K562 (cell line): ENCODE measurements around the gene LRP4. TPM values are rescaled to one million over a fixed set of nuclear protein-coding genes. Genes with fewer than 3 reads are reported as not detected.

Experiments
- ATAC-seq: fragments of 200-7000 bp; cut with Tn5 transposase; 3 replicates; pipeline ENCODE4 v1.9.1; 2020; ENCODE audit warnings: moderate library complexity
- BruUV-seq: library from RNA; stranded (reverse); fragments of 400-500 nt; replicated peaks from 2 replicates; lab custom pipeline; 2021; lab: Mats Ljungman, UMichigan
- CTCF ChIA-PET: fragments of 300-600 bp; formaldehyde crosslinking; extraction: SDS; loops from one replicate; lab custom pipeline; 2021; ENCODE audit warnings: low intra/inter-chr PET ratio; lab: Yijun Ruan, JAX
- POLR2A ChIA-PET: fragments of 300-600, 350-650 bp; sonication (Branson Sonifier 250); formaldehyde crosslinking; extraction: SDS; loops from one replicate; lab custom pipeline; 2021; ENCODE audit warnings: antibody characterized with exemption, inconsistent platforms; lab: Yijun Ruan, JAX
- DNase-seq, 4 experiments: peaks; one replicate each; pipeline versions ENCODE4 v3.0.0 to v3.0.0-alpha.2; 2011 to 2018; ENCODE audit warnings: low spot score in 3 of 4, mixed read lengths in 3 of 4; ENCODE audit errors: extremely low read depth in 1 of 4
- FAIRE-seq: peaks from 2 replicates; lab custom pipeline; 2011; peaks lifted over from hg19 to GRCh38; lab: Jason Lieb, UNC
- H2AFZ ChIP-seq: 2 replicates; pipeline ENCODE4 v1.6.0; 2011; ENCODE audit warnings: low read depth, low read length, control low read depth, inconsistent platforms
- H3K27ac ChIP-seq: fragments of 200-600 bp; 3 replicates; pipeline ENCODE4 v1.8.0; 2011; ENCODE audit warnings: low read depth, mild to moderate bottlenecking, control low read depth, inconsistent platforms, low read length, moderate library complexity, mixed read lengths; ENCODE audit errors: extremely low read depth
- H3K27me3 ChIP-seq, 2 experiments: fragments of 300-600 bp in 1 of 2; 2 replicates in 1 of 2; 3 replicates in 1 of 2; pipeline versions ENCODE4 v1.6.0 to v1.8.0; 2011; ENCODE audit warnings: inconsistent platforms in 2 of 2, low read length in 2 of 2, mild to moderate bottlenecking in 1 of 2, mixed read lengths in 1 of 2, moderate library complexity in 1 of 2; ENCODE audit not compliant: control insufficient read depth in 2 of 2, insufficient read depth in 2 of 2
- H3K36me3 ChIP-seq: fragments of 300-600 bp; 3 replicates; pipeline ENCODE4 v1.8.0; 2011; ENCODE audit warnings: mild to moderate bottlenecking, low read length, inconsistent platforms; ENCODE audit not compliant: control insufficient read depth, insufficient read depth
- H3K4me1 ChIP-seq, 2 experiments: fragments of 200-600 bp in 1 of 2; replicated peaks in 1 of 2; 2 replicates in 1 of 2; 3 replicates in 1 of 2; pipeline versions ENCODE4 v1.5.1 to v1.8.0; 2011; ENCODE audit warnings: inconsistent platforms in 2 of 2, low read length in 2 of 2, mild to moderate bottlenecking in 1 of 2, mixed read lengths in 1 of 2, moderate library complexity in 1 of 2; ENCODE audit not compliant: control insufficient read depth in 2 of 2, insufficient read depth in 2 of 2
- H3K4me2 ChIP-seq: 2 replicates; pipeline ENCODE4 v1.6.1; 2011; ENCODE audit warnings: low read length, control low read depth, inconsistent platforms, mixed read lengths; ENCODE audit not compliant: insufficient read depth
- H3K4me3 ChIP-seq: fragments of 200-600 bp; sonication (generic), shearing (Covaris generic); 2 replicates; pipeline ENCODE4 v1.5.1; 2016; ENCODE audit warnings: control low read depth, inconsistent platforms
- H3K79me2 ChIP-seq: fragments of 200-600 bp; 3 replicates; pipeline ENCODE4 v1.8.0; 2011; ENCODE audit warnings: low read length, inconsistent platforms; ENCODE audit not compliant: control insufficient read depth, insufficient read depth
- H3K9ac ChIP-seq, 2 experiments: 2 replicates each; pipeline versions ENCODE4 v1.6.0 to v1.6.1; 2011; ENCODE audit warnings: low read depth in 2 of 2, low read length in 2 of 2, control low read depth in 1 of 2, inconsistent platforms in 1 of 2, mild to moderate bottlenecking in 1 of 2, mixed read lengths in 1 of 2; ENCODE audit not compliant: insufficient read depth in 1 of 2
- H3K9me1 ChIP-seq: one replicate; pipeline ENCODE4 v1.6.0; 2011; ENCODE audit warnings: inconsistent platforms, mild to moderate bottlenecking, low read length, moderate library complexity; ENCODE audit not compliant: control insufficient read depth, insufficient read depth
- H3K9me3 ChIP-seq: replicated peaks from 2 replicates; pipeline ENCODE4 v1.5.1; 2011; ENCODE audit warnings: low read depth, low read length, inconsistent platforms; ENCODE audit not compliant: control insufficient read depth, insufficient read depth
- H4K20me1 ChIP-seq: replicated peaks from 2 replicates; pipeline ENCODE4 v1.6.1; 2011; ENCODE audit warnings: low read length, inconsistent platforms, mixed read lengths; ENCODE audit not compliant: control insufficient read depth, insufficient read depth
- CSDE1 ChIP-seq, 2 experiments: fragments of 450-650 bp; IDR thresholded peaks; 2 replicates each; pipeline ENCODE4 v1.6.1; 2016; ENCODE audit warnings: mild to moderate bottlenecking in 1 of 2
- EGR1 ChIP-seq: fragments of 450-650 bp; conservative IDR thresholded peaks from 2 replicates; pipeline ENCODE4 v1.6.1; 2017; ENCODE audit warnings: mild to moderate bottlenecking
- NEUROD1 ChIP-seq: fragments of 150-350 bp; IDR thresholded peaks from 2 replicates; pipeline ENCODE4 v1.6.1; 2014; ENCODE audit warnings: borderline replicate concordance, low read length, low read depth; ENCODE audit not compliant: partially characterized antibody
- NR4A1 ChIP-seq, 2 experiments: fragments of 250-450 bp in 1 of 2; fragments of 450-650 bp in 1 of 2; sonication (Bioruptor Pico) in 1 of 2; IDR thresholded peaks; 2 replicates each; pipeline versions ENCODE4 v1.4.0 to v1.6.1; 2016 to 2020; ENCODE audit warnings: mild to moderate bottlenecking in 2 of 2, missing compliant biosample characterization in 1 of 2, missing genetic modification characterization in 1 of 2, moderate library complexity in 1 of 2
- PCBP2 ChIP-seq: fragments of 200-400 bp; formaldehyde crosslinking; IDR thresholded peaks from 2 replicates; pipeline ENCODE4 v1.6.1; 2018; ENCODE audit warnings: low read length, low read depth, mild to moderate bottlenecking, moderate library complexity; ENCODE audit not compliant: poor library complexity, severe bottlenecking
- PHF21A ChIP-seq: fragments of 450-650 bp; IDR thresholded peaks from 2 replicates; pipeline ENCODE4 v1.6.1; 2017; ENCODE audit warnings: low read depth, borderline replicate concordance
- RBM17 ChIP-seq: fragments of 200-400 bp; formaldehyde crosslinking; IDR thresholded peaks from 2 replicates; pipeline ENCODE4 v1.6.1; 2017; ENCODE audit warnings: low read depth, mild to moderate bottlenecking, low read length, borderline replicate concordance
- RCOR1 ChIP-seq, 2 experiments: IDR thresholded peaks; 2 replicates each; pipeline ENCODE4 v1.6.1; 2012; ENCODE audit warnings: low read depth in 2 of 2, low read length in 2 of 2, borderline replicate concordance in 1 of 2, improper control_type of control experiment in 1 of 2
- SAFB ChIP-seq: fragments of 200-400 bp; formaldehyde crosslinking; IDR thresholded peaks from 2 replicates; pipeline ENCODE4 v1.6.1; 2017; ENCODE audit warnings: low read depth, low read length, borderline replicate concordance
- TOE1 ChIP-seq, 2 experiments: fragments of 450-650 bp in 1 of 2; sonication (generic) in 1 of 2; formaldehyde crosslinking in 1 of 2; IDR thresholded peaks; 2 replicates each; pipeline versions ENCODE4 v1.7.1 to v1.8.0; 2016 to 2022; ENCODE audit warnings: borderline replicate concordance in 2 of 2, mild to moderate bottlenecking in 2 of 2, antibody characterized with exemption in 1 of 2, inconsistent platforms in 1 of 2, low read depth in 1 of 2, missing genetic modification reagents in 1 of 2, moderate library complexity in 1 of 2
- ZNF347 ChIP-seq: fragments of 450-650 bp; formaldehyde crosslinking; IDR thresholded peaks from 2 replicates; pipeline ENCODE4 v1.4.0; 2020; ENCODE audit warnings: low read depth, mild to moderate bottlenecking, moderate library complexity
- ZNF699 ChIP-seq: fragments of 250-450 bp; sonication (Bioruptor Pico); IDR thresholded peaks from 2 replicates; pipeline ENCODE4 v1.8.0; 2021; ENCODE audit warnings: mild to moderate bottlenecking, moderate library complexity; ENCODE audit not compliant: insufficient replicate concordance
- WGBS: fragments of 100-300 bp; shearing (Covaris generic); methylation state at CpG from one replicate; pipeline ENCODE4 v1.1.6; 2016; ENCODE audit warnings: low coverage, mixed read lengths; ENCODE audit not compliant: insufficient coverage; ENCODE audit errors: missing lambda C conversion rate; 5-methylcytosine and 5-hydroxymethylcytosine counted together
- in situ Hi-C: fragments of 300-500 bp; cut with MboI; formaldehyde crosslinking; loops from 4 replicates; pipeline ENCODE4 v1.15.0; 2018; ENCODE audit warnings: inconsistent platforms, mixed read lengths
- intact Hi-C: fragments of 100-400 bp; cut with micrococcal nuclease; formaldehyde crosslinking; loops from 2 replicates; pipeline ENCODE4 v1.14.2; 2022
- polyA plus RNA-seq, 8 experiments: library from polyadenylated mRNA; depleted of rRNA in 4 of 8; stranded (reverse) in 5 of 8; unstranded in 3 of 8; fragments of >200 nt; fragmentation: Nextera tagmentation in 2 of 8; fragmentation: Illumina TruSeq in 1 of 8; extraction: Ambion mirVana in 2 of 8; extraction: Trizol in 1 of 8; gene quantifications; 2 replicates each; pipeline versions ENCODE4 v1.2.1 to v1.2.3, GENCODE V29; 2011 to 2014; ENCODE audit warnings: inconsistent platforms in 1 of 8, missing spikeins in 1 of 8
- total RNA-seq, 7 experiments: library from RNA; depleted of rRNA in 6 of 7; stranded (reverse); fragments of >200 nt in 6 of 7; fragmentation: Illumina TruSeq in 2 of 7; extraction: Trizol in 2 of 7; gene quantifications; 2 replicates each; pipeline versions ENCODE4 v1.2.1 to v1.2.3, GENCODE V29; 2011 to 2021; ENCODE audit warnings: low replicate concordance in 1 of 7

Gene LRP4
- total and polyA plus RNA-seq, 9 of the 15 experiments (the other 6 are each of a cell fraction or from before 2014, with no cell fraction given) = 0.04 to 0.54 (median 0.10) TPM

- Histone ChIP-seq H3K36me3 (no peaks in the 10 kb centered on the region), H3K4me3 (no peak overlapping the region), H3K27ac (no peak overlapping the region), H3K9me1 (no peaks in the 10 kb centered on the region), H4K20me1 (no peaks in the 10 kb centered on the region), H3K9ac (no peak overlapping the region), H3K4me2 (no peak overlapping the region), H2AFZ (no peak overlapping the region), H3K4me1 (peaks cover 3% of the 10 kb centered on the region in 2 experiments; a peak in 2 of 5 replicates), H3K79me2 (no peaks in the 10 kb centered on the region), H3K9me3 (no peaks in the 10 kb centered on the region), H3K27me3 (peaks cover 26 to 35% of the 10 kb centered on the region in 2 experiments)
- ChIA-PET POLR2A (interaction anchor here (0.6 to 1.5 kb wide), 5 partner anchors 10 to 423 kb away, joined by 4 to 7 read pairs (median 4); partner anchors contain the start of gene NR1H3), CTCF (no interaction called here)
- 10% methylated on average over 13 of the region's 13 CpGs for WGBS
- TF ChIP-seq RCOR1 (IDR thresholded peaks at IDR 0.05; ENCODE audit: borderline replicate concordance in 1 of 2, low read depth in 2 of 2, low read length in 2 of 2) (peak in 1 of 2 experiments; percentile 70; a peak in 1 of 4 replicates), EGR1 (peak; percentile 48; the same call in 1 of the 2 replicates), PHF21A (peak; percentile 81; the same call in 1 of the 2 replicates), PCBP2 (no peak)
- ATAC-seq = peak; percentile 36; the same call in 1 of the 3 replicates
- BruUV-seq = no TSS peak
- intact Hi-C loops (no loop called here), in situ Hi-C loops (no loop called here)
- FAIRE-seq = no peak
- peak in 2 of 4 experiments; percentile 23 to 38 for DNase-seq
These were observed 11.7 kb downstream of the LRP4 start for GRCh38 chr11:46906609-46907041.

- Histone ChIP-seq H3K79me2 (no peaks in the 10 kb centered on the region), H3K27ac (no peak overlapping the region), H3K9me3 (no peaks in the 10 kb centered on the region), H2AFZ (no peak overlapping the region), H4K20me1 (no peaks in the 10 kb centered on the region), H3K4me3 (no peak overlapping the region), H3K4me1 (peaks cover 3% of the 10 kb centered on the region in 2 experiments; a peak in 2 of 5 replicates), H3K27me3 (peaks cover 24 to 35% of the 10 kb centered on the region in 2 experiments), H3K4me2 (no peak overlapping the region), H3K36me3 (no peaks in the 10 kb centered on the region), H3K9me1 (no peaks in the 10 kb centered on the region), H3K9ac (no peak overlapping the region)
- TF ChIP-seq SAFB = no peak
- TF ChIP-seq CSDE1 (IDR thresholded peaks at IDR 0.05) = no peak
- no peak for TF ChIP-seq ZNF347 (CRISPR knock-in tag)
- TF ChIP-seq NR4A1 (CRISPR knock-in tag; IDR thresholded peaks at IDR 0.05) = no peak
- no peak for TF ChIP-seq NR4A1 (tag; IDR thresholded peaks at IDR 0.05)
- no peak for TF ChIP-seq RCOR1 (IDR thresholded peaks at IDR 0.05; ENCODE audit: borderline replicate concordance in 1 of 2, low read depth in 2 of 2, low read length in 2 of 2)
- no peak for TF ChIP-seq TOE1 (IDR thresholded peaks at IDR 0.05; ENCODE audit: borderline replicate concordance)
- no peak for TF ChIP-seq TOE1 (CRISPR knock-in tag; IDR thresholded peaks at IDR 0.05; ENCODE audit: borderline replicate concordance, low read depth)
- TF ChIP-seq RBM17 = no peak
- TF ChIP-seq ZNF699 (CRISPR knock-in tag) = no peak
- no peak for TF ChIP-seq NEUROD1
- ATAC-seq (no peak; the same call in 2 of the 3 replicates), DNase-seq (no peak), FAIRE-seq (peak; percentile 26)
- intact Hi-C loops = no loop called here
- ChIA-PET CTCF (no interaction called here), POLR2A (interaction anchor here (0.8 to 1.3 kb wide), 2 partner anchors 11 to 422 kb away, joined by 4 read pairs; no protein-coding TSS in a partner anchor)
- BruUV-seq = no TSS peak
- 5% methylated on average over 5 of the region's 5 CpGs for WGBS
- in situ Hi-C loops = no loop called here
These were observed 12.5 kb downstream of the LRP4 start for GRCh38 chr11:46905806-46906205.
